Suprapubic skin (tissue), 4 donors: ENCODE results near the gene KRT10. TPM values are rescaled to one million over a fixed set of nuclear protein-coding genes. Genes with fewer than 3 reads are reported as not detected.

Source experiments
- DNase-seq, 2 donors: peaks; one replicate each; pipeline ENCODE4 v3.0.0-alpha.2; 2019; ENCODE audit warnings: low spot score in 2 of 2
- H3K27ac ChIP-seq: fragments of 200-600 bp; sonication (generic); one replicate; pipeline ENCODE4 v1.5.1; 2019
- H3K27me3 ChIP-seq: fragments of 200-600 bp; sonication (generic); one replicate; pipeline ENCODE4 v1.5.1; 2019
- H3K36me3 ChIP-seq: fragments of 200-600 bp; sonication (generic); one replicate; pipeline ENCODE4 v1.5.1; 2019
- H3K4me1 ChIP-seq: fragments of 200-600 bp; sonication (generic); one replicate; pipeline ENCODE4 v1.5.1; 2019
- H3K4me3 ChIP-seq: fragments of 200-600 bp; sonication (generic); one replicate; pipeline ENCODE4 v1.5.1; 2019; ENCODE audit warnings: mild to moderate bottlenecking
- H3K9me3 ChIP-seq: fragments of 200-600 bp; sonication (generic); one replicate; pipeline ENCODE4 v1.5.1; 2019
- EP300 ChIP-seq: sonication (generic); formaldehyde crosslinking; IDR thresholded peaks from one replicate; pipeline ENCODE4 v1.6.1; 2017; ENCODE audit warnings: antibody characterized with exemption
- POLR2A ChIP-seq, 2 donors: fragments of 450-650 bp; IDR thresholded peaks; one replicate each; pipeline ENCODE4 v1.6.1; 2017; ENCODE audit warnings: antibody characterized with exemption in 2 of 2, mild to moderate bottlenecking in 2 of 2, moderate library complexity in 2 of 2
- WGBS: methylation state at CpG from one replicate; pipeline ENCODE4 v1.1.5; 2018; 5-methylcytosine and 5-hydroxymethylcytosine counted together
- total RNA-seq, 4 donors: library from RNA; depleted of rRNA; stranded (reverse); fragments of >200 nt; gene quantifications; one replicate each; pipeline ENCODE4 v1.1.0, GENCODE V29; 2016

The KRT10 gene
- total RNA-seq, 4 donors from 2014 or later: 3,788 to 5,963 (median 5,237) TPM

DNA sequence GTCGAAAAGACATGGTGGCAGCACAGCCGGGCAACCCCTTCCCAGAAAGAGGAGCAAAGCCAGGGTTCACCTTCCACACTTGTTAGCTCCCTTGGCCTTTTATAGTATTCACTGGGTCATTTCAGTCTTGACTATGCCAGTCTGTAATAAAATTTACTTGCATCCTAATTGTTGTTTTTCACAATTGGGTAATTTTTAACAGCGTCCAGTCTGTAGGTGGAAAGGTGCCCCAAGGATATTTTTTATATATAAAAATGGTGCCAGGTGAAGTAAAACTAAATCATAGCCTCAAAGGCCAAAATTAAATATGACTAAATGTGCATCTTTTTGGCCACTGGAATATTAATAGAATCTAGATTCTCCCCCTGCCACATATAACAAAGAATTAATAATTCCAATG, 50.3 kb downstream of the KRT10 start, which contains the start of gene KRT26:
Gene KRT26, minus strand, starts transcription at position 101 of the 400 bp plus-strand sequence. Its CDS starts 88 bp downstream, at position 13.
- Histone ChIP-seq H3K27me3 (peaks cover 30% of the 10 kb centered on the region), H3K9me3 (no peaks in the 10 kb centered on the region), H3K36me3 (no peaks in the 10 kb centered on the region), H3K27ac (no peak within 1 kb of the TSS), H3K4me3 (no peak within 1 kb of the TSS), H3K4me1 (no peaks in the 10 kb centered on the region)
- no peak for DNase-seq
- 94% methylated on average over 3 of the region's 3 CpGs for WGBS
- no peak for TF ChIP-seq POLR2A (IDR thresholded peaks at IDR 0.05)
- TF ChIP-seq EP300: no peak

Other genes starting within 250 kb of the KRT10 start
- gene SMARCE1, start 174.8 kb downstream of the KRT10 start, total RNA-seq: 100 to 1,000 TPM in 1 of 4 donors, 10 to 100 TPM in 3; 65.5 to 104 (median 75.9) TPM
- gene KRT222, start 157.4 kb downstream of the KRT10 start, total RNA-seq: under 1 TPM in 1 of 4 donors, not detected in 3; 0.26 TPM
- not detected for gene KRT24, start 118.9 kb downstream of the KRT10 start, total RNA-seq
- 100 to 1,000 TPM in 2 of 4 donors, 10 to 100 TPM in 1, 1 to 10 TPM in 1; 8.7 to 383 (median 119) TPM for gene KRT25, start 67.3 kb downstream of the KRT10 start, total RNA-seq
- 1 to 10 TPM in 2 of 4 donors, under 1 TPM in 2; 0.34 to 7.2 (median 1.8) TPM for gene KRT26, start 50.4 kb downstream of the KRT10 start, total RNA-seq
- gene KRT27, start 40.1 kb downstream of the KRT10 start, total RNA-seq: 100 to 1,000 TPM in 1 of 4 donors, 10 to 100 TPM in 2, 1 to 10 TPM in 1; 1.9 to 150 (median 39.1) TPM
- gene KRT28, start 22.7 kb downstream of the KRT10 start, total RNA-seq: 10 to 100 TPM in 2 of 4 donors, 1 to 10 TPM in 2; 1.0 to 32.0 (median 11.6) TPM
- gene KRT12, start 44.6 kb upstream of the KRT10 start, total RNA-seq: not detected
- gene KRT20, start 62.6 kb upstream of the KRT10 start, total RNA-seq: under 1 TPM in 1 of 4 donors, not detected in 3; 0.60 TPM
- gene KRT23, start 115.0 kb upstream of the KRT10 start, total RNA-seq: 100 to 1,000 TPM in 3 of 4 donors, 10 to 100 TPM in 1; 84.6 to 310 (median 217) TPM
- 10 to 100 TPM in 1 of 4 donors, 1 to 10 TPM in 1, not detected in 2; 2.5 to 13.3 TPM for gene KRT39, start 144.3 kb upstream of the KRT10 start, total RNA-seq
- gene KRT40, start 161.7 kb upstream of the KRT10 start, total RNA-seq: 10 to 100 TPM in 1 of 4 donors, 1 to 10 TPM in 1, under 1 TPM in 1, not detected in 1; 0.98 to 12.5 (median 3.9) TPM
- gene KRTAP3-3, start 171.6 kb upstream of the KRT10 start, total RNA-seq: 10 to 100 TPM in 1 of 4 donors, 1 to 10 TPM in 1, not detected in 2; 2.8 to 22.9 TPM
- gene KRTAP3-2, start 177.3 kb upstream of the KRT10 start, total RNA-seq: 10 to 100 TPM in 2 of 4 donors, 1 to 10 TPM in 1, not detected in 1; 8.0 to 42.6 (median 23.7) TPM
- gene KRTAP3-1, start 186.5 kb upstream of the KRT10 start, total RNA-seq: 10 to 100 TPM in 2 of 4 donors, 1 to 10 TPM in 1, not detected in 1; 5.6 to 95.2 (median 15.5) TPM
- gene KRTAP1-5, start 204.6 kb upstream of the KRT10 start, total RNA-seq: 100 to 1,000 TPM in 1 of 4 donors, 10 to 100 TPM in 2, 1 to 10 TPM in 1; 1.6 to 199 (median 40.4) TPM
- gene KRTAP1-4, start 207.6 kb upstream of the KRT10 start, total RNA-seq: 1 to 10 TPM in 1 of 4 donors, not detected in 3; 3.2 TPM
- 100 to 1,000 TPM in 1 of 4 donors, 10 to 100 TPM in 2, not detected in 1; 10.7 to 140 (median 28.7) TPM for gene KRTAP1-3, start 212.3 kb upstream of the KRT10 start, total RNA-seq
- 100 to 1,000 TPM in 1 of 4 donors, 10 to 100 TPM in 1, 1 to 10 TPM in 1, not detected in 1; 9.9 to 165 (median 46.0) TPM for gene KRTAP1-1, start 218.8 kb upstream of the KRT10 start, total RNA-seq
- gene KRTAP2-1, start 224.7 kb upstream of the KRT10 start, total RNA-seq: 100 to 1,000 TPM in 1 of 4 donors, 10 to 100 TPM in 2, not detected in 1; 20.1 to 128 (median 37.2) TPM
- 10 to 100 TPM in 2 of 4 donors, 1 to 10 TPM in 1, not detected in 1; 8.2 to 41.6 (median 25.3) TPM for gene KRTAP2-2, start 232.6 kb upstream of the KRT10 start, total RNA-seq
- 10 to 100 TPM in 1 of 4 donors, under 1 TPM in 1, not detected in 2; 0.64 to 10.8 TPM for gene KRTAP2-3, start 237.5 kb upstream of the KRT10 start, total RNA-seq
- 10 to 100 TPM in 2 of 4 donors, 1 to 10 TPM in 1, not detected in 1; 6.5 to 76.9 (median 13.4) TPM for gene KRTAP2-4, start 243.3 kb upstream of the KRT10 start, total RNA-seq